Mesodermal cell (in vitro differentiated cells): ENCODE data around the gene RBM28.
"Not testable (repeated sequence)": the region's sequence is repeated elsewhere in the genome, so short reads cannot be mapped to it uniquely, and the experiment has no call there.

ENCODE experiments used
- H3K27ac ChIP-seq: 2 replicates; pipeline ENCODE4 v1.7.0; 2013; ENCODE audit warnings: mild to moderate bottlenecking, low read depth, low read length, moderate library complexity; ENCODE audit not compliant: severe bottlenecking
- H3K36me3 ChIP-seq: 2 replicates; pipeline ENCODE4 v1.7.1; 2013; ENCODE audit warnings: mild to moderate bottlenecking, low read length, moderate library complexity; ENCODE audit not compliant: control insufficient read depth, insufficient read depth
- H3K4me1 ChIP-seq: one replicate; pipeline ENCODE4 v1.7.1; 2013; ENCODE audit warnings: mild to moderate bottlenecking, low read length; ENCODE audit not compliant: insufficient read depth, control insufficient read depth, poor library complexity, severe bottlenecking
- H3K4me3 ChIP-seq: 2 replicates; pipeline ENCODE4 v1.7.0; 2013; ENCODE audit warnings: low read length, control low read depth, mild to moderate bottlenecking; ENCODE audit not compliant: insufficient read depth, poor library complexity, severe bottlenecking; ENCODE audit errors: extremely low read depth
- H3K9me3 ChIP-seq: 2 replicates; pipeline ENCODE4 v1.7.1; 2013; ENCODE audit warnings: mild to moderate bottlenecking, low read length, moderate library complexity; ENCODE audit not compliant: control insufficient read depth
- WGBS, 2 experiments: methylation state at CpG; one replicate each; pipeline ENCODE4 v1.1.5; 2013; ENCODE audit warnings: missing lambda C conversion rate in 2 of 2; ENCODE audit not compliant: insufficient coverage in 2 of 2; 5-methylcytosine and 5-hydroxymethylcytosine counted together

Gene RBM28

DNA sequence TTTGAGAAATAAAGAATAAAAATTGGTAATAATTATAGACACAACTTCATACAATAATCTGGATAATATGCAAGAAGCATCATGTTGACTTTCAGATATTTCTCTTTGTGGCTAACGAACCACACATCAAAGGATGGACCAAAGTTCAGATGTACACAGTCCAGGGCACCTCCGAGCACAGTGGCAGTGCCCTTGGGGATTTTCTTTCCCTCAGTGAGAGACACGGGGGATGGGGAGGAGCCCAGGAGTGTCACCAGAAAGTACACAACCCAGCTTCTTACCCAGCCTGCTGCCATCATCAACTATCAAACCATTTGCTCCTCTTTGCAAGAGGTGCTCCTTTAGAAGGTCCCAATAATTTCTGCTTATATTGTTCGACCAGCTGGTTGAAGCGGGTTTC, 33.2 kb downstream of the RBM28 start:
- no peak overlapping the region for H3K4me3 ChIP-seq
- WGBS, 2 experiments: 96 to 100% methylated on average over 2 to 5 of the region's 5 CpGs
- H3K27ac ChIP-seq: no peak overlapping the region
- no peaks in the 10 kb centered on the region for H3K4me1 ChIP-seq
- H3K36me3 ChIP-seq: peaks cover 87% of the 10 kb centered on the region
- no peaks in the 10 kb centered on the region for H3K9me3 ChIP-seq

DNA sequence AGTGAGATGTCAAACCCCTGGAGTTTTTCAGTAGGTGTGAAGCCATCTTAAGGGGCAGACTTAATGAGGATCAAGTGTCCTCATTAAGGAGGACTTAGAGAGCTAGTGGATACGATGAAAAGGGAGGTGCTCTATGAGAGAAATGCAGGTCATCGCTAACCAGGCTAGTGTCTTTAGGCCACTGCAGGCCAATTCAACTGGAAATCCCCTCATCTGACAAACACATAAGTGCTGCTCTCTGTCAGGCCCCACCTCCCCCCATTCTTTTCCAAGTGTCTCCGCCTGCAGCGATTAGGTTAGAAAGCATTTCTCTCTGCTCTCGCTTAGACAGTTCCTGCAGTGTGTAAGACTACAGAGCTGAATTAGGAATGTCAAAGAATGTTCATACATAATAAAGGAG, 33.7 kb downstream of the RBM28 start:
- Histone ChIP-seq H3K27ac (no peak overlapping the region), H3K4me3 (no peak overlapping the region), H3K36me3 (peaks cover 86% of the 10 kb centered on the region), H3K9me3 (no peaks in the 10 kb centered on the region), H3K4me1 (no peaks in the 10 kb centered on the region)
- 100% methylated on average over 2 of the region's 5 CpGs; no CpG with 5 or more reads in 1 of the 2 experiments for WGBS, 2 experiments

DNA sequence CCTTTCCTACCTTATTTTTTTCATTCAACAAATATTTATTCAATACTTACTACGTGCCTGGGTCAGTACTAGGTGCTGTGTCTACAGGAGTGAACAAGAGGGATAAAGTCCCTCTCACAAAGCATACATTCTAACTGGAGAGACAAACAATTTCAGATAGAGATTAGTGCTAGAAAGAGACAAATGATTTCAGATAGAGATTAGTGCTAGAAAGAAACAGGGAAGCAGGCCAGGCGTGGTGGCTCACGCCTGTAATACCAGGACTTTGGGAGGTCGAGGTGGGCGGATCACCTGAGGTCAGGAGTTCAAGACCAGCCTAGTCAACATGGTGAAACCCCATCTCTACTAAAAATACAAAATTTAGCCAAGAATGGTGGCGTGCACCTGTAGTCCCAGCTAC, 34.6 kb downstream of the RBM28 start:
- H3K27ac ChIP-seq: no peak overlapping the region
- WGBS, 2 experiments: 91 to 100% methylated on average over 4 to 5 of the region's 6 CpGs
- no peak overlapping the region for H3K4me3 ChIP-seq
- peaks cover 84% of the 10 kb centered on the region for H3K36me3 ChIP-seq
- H3K9me3 ChIP-seq: no peaks in the 10 kb centered on the region
- H3K4me1 ChIP-seq: no peaks in the 10 kb centered on the region

DNA sequence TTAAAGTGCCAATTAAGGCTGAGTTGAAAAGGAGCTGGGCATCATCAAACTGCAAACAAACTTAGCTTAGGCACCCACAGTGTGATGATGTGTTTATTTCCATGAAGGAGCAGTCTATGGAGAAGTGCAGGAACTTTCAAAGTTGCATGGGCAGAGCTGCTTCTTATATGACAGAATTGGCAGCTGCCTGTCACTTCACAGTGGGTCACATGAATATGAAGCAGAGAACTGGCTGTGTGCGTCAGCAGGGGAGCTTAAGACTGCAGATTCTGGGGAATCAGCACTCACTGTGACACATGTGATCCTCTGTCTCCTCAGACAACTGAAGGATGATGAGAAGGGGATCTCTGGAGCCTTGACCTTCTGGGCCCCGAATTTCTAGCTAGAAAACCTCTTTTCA, 36.6 kb downstream of the RBM28 start:
- Histone ChIP-seq H3K4me1 (no peaks in the 10 kb centered on the region), H3K27ac (no peak overlapping the region), H3K36me3 (peaks cover 85% of the 10 kb centered on the region), H3K4me3 (no peak overlapping the region), H3K9me3 (no peaks in the 10 kb centered on the region)
- WGBS, 2 experiments: 82 to 86% methylated on average over 1 of the region's 2 CpGs

DNA sequence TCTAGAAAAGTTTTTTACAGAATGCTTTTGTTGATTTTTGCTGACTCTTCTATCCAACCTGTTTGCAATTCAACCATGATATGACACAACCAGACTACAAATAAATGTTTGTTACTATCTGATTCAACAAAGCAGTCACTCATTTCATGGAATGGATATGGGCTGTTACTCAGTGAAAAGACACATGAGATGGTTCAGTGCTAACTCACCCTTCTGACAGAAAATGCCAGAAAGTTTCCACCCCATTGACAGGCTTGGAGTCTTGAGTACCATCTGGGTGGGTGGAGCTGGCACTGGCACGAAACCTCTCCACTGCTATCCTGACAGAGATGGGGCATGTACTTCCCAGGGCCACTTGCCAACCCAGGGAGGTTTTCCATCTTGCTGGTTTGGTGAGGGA, 39.5 kb downstream of the RBM28 start:
- H3K27ac ChIP-seq: no peak overlapping the region
- H3K36me3 ChIP-seq: peaks cover 59% of the 10 kb centered on the region

DNA sequence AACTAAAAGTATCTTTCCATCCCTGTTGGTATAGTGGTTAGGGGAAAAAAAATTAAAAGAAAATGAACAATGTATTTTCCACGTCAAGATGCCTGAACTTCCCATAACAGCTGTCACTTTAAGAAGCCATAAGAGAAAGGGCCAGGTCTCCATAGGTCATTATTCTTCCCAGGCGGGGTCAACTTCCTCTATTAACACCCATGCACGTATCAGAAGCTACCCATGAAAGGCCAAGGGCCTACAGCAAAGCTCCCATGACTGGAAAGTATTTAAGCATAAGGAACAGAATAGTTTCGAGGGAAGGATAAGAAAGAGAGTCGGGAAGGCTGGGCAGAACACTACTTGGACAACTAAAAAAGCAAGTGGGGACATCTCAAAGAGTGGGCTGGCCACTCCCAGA, 40.1 kb downstream of the RBM28 start:
- H3K36me3 ChIP-seq: peaks cover 54% of the 10 kb centered on the region
- 89 to 94% methylated on average over 3 of the region's 5 CpGs for WGBS, 2 experiments
- no peaks in the 10 kb centered on the region for H3K9me3 ChIP-seq
- no peak overlapping the region for H3K27ac ChIP-seq
- no peaks in the 10 kb centered on the region for H3K4me1 ChIP-seq
- no peak overlapping the region for H3K4me3 ChIP-seq

More for the DNA sequence above, 39.5 kb downstream of the RBM28 start:
- Histone ChIP-seq H3K4me1 (no peaks in the 10 kb centered on the region), H3K9me3 (no peaks in the 10 kb centered on the region), H3K4me3 (no peak overlapping the region)
- 100% methylated on average over 1 of the region's 1 CpG for WGBS, 2 experiments

DNA sequence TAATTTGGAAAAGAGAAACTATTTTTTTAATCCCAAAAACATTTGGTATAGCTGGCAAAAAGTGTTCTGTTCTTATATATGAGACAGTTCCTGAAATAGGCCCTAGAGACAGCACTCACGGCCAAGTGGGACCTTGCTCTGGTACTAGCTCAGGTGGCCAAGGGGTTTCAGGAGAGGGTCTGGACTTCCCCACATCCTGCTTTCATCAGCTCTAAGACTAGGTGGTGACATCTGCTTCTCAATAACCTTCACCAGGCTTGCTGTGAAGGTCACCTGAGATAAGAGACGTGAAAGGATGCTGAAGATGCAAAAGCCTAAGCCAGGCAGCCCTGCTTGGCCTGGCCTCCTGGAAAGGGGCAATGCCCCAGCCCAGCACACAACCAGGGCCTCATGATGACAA, 40.6 kb downstream of the RBM28 start:
- 88 to 100% methylated on average over 1 of the region's 2 CpGs for WGBS, 2 experiments
- Histone ChIP-seq H3K4me1 (no peaks in the 10 kb centered on the region), H3K4me3 (no peak overlapping the region), H3K9me3 (no peaks in the 10 kb centered on the region), H3K27ac (no peak overlapping the region), H3K36me3 (peaks cover 54% of the 10 kb centered on the region)

DNA sequence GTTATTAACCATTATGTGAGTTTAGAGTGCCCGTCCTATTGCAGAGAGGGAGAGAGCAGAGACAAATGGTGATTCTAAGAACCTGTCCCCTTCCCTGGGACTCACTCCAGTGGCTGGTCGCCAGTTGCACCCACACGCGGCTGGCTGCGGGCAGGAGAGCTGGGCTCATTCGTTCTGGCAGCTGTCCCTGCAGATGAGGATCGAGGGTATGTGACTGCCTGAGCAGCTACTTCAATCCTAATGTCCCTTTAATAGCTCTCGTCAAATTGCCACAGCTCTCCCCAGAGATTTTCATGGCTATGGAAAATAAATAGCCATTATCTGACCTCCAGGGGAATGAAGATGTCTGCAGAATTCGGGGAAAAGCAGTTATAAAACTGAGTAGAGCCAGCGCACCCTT, 41.6 kb downstream of the RBM28 start:
- Histone ChIP-seq H3K4me3 (no peak overlapping the region), H3K27ac (no peak overlapping the region), H3K36me3 (peaks cover 45% of the 10 kb centered on the region), H3K9me3 (no peaks in the 10 kb centered on the region), H3K4me1 (no peaks in the 10 kb centered on the region)
- 94 to 100% methylated on average over 2 to 7 of the region's 10 CpGs for WGBS, 2 experiments

DNA sequence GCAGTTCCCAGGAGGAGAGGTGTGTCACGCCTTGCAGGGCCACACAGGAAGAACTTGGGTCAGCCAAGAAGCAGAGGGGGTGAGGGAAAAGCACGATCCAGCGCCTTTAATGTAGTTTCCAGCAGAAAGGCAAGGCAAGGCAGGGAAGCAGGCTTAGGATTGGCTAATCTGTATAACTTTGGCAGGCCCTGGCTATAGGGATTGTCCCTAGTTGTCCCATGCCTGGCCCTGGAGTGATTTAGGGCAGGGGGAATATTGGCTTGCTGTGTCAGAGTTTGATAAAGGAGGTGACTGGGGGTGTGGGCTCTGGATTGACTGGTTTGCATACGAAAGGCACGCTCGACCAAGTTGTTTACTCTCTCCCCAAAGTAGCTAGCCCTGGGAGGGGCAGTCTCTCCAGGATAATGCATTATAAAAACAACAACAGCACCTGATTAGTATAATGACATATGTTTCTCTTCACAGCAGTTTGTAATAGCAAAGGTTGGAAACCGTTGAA, 44.5 kb downstream of the RBM28 start:
- WGBS, 2 experiments: 26 to 35% methylated on average over 3 of the region's 7 CpGs
- no peaks in the 10 kb centered on the region for H3K4me1 ChIP-seq
- H3K36me3 ChIP-seq: peaks cover 19% of the 10 kb centered on the region
- no peaks in the 10 kb centered on the region for H3K9me3 ChIP-seq
- H3K27ac ChIP-seq: no peak overlapping the region
- H3K4me3 ChIP-seq: no peak overlapping the region

DNA sequence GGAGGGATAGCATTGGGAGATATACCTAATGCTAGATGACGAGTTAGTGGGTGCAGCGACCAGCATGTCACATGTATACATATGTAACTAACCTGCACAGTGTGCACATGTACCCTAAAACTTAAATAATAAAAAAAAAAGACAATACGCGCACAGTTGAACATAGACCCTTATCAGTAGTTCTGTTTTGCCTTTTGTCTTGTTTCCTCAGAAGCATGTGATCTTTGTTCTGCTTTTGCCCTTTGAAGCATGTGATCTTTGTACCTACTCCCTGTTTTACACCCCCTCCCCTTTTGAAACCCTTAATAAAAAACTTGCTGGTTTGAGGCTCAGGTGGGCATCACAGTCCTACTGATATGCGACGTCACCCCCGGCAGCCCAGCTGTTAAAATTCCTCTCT, 45.7 kb downstream of the RBM28 start:
- H3K4me1 ChIP-seq, H3K9me3 ChIP-seq, H3K4me3 ChIP-seq, H3K36me3 ChIP-seq, H3K27ac ChIP-seq: not testable (repeated sequence)
- 100% methylated on average over 2 of the region's 7 CpGs; no CpG with 5 or more reads in 1 of the 2 experiments for WGBS, 2 experiments

DNA sequence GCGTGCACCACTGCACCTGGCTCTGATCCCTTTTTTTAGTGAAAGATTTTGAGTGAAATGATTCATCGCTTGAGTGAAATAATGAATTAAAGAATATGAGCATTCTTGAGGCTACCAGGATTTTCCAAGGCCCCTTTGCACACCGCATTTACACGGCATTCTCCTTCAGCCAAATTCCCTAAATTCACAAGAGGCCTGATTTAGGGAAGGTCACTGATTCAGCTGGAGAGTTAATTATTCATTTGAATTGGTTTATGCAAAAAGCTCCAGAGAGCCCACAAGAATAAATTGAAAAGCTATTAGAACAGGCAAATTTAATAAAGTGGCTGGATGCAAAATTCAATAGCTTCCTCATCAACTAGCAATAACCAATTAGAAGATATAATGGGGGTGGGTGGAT, 56.2 kb downstream of the RBM28 start:
- no peak overlapping the region for H3K27ac ChIP-seq
- no peaks in the 10 kb centered on the region for H3K36me3 ChIP-seq
- H3K9me3 ChIP-seq: peaks cover 4% of the 10 kb centered on the region
- no peak overlapping the region for H3K4me3 ChIP-seq
- WGBS, 2 experiments: 100% methylated on average over 1 to 2 of the region's 4 CpGs
- H3K4me1 ChIP-seq: no peaks in the 10 kb centered on the region
